OCI-LY3 (cell line): ENCODE results near the gene JADE3.

Experiments
- H2AFZ ChIP-seq: fragments of 200-600, 300-600 bp; shearing (Covaris generic); 2 replicates; pipeline ENCODE4 v1.6.0; 2014; ENCODE audit warnings: antibody characterized with exemption, low read depth, low read length
- H3K27ac ChIP-seq: fragments of 200-600, 300-600 bp; sonication (generic); 2 replicates; pipeline ENCODE4 v1.5.1; 2014; ENCODE audit warnings: mild to moderate bottlenecking, low read length, moderate library complexity, mixed read lengths
- H3K27me3 ChIP-seq: fragments of 200-600, 300-600 bp; sonication (generic); 2 replicates; pipeline ENCODE4 v1.6.1; 2014; ENCODE audit warnings: low read depth, low read length, mixed read lengths
- H3K36me3 ChIP-seq: fragments of 200-600, 300-600 bp; sonication (generic); replicated peaks from 2 replicates; pipeline ENCODE3; 2014; ENCODE audit warnings: low read depth, low read length, mixed read lengths
- H3K4me1 ChIP-seq: fragments of 300-600, 200-600 bp; sonication (generic); 2 replicates; pipeline ENCODE4 v1.6.1; 2014; ENCODE audit warnings: low read length, mixed read lengths
- H3K4me2 ChIP-seq: fragments of 200-600, 300-600 bp; sonication (generic); 2 replicates; pipeline ENCODE4 v1.6.1; 2014; ENCODE audit warnings: low read length, mixed read lengths
- H3K4me3 ChIP-seq: fragments of 300-600, 200-600 bp; sonication (generic); 2 replicates; pipeline ENCODE4 v1.5.1; 2014; ENCODE audit warnings: antibody characterized with exemption, mild to moderate bottlenecking, low read length, moderate library complexity
- H3K79me2 ChIP-seq: fragments of 300-600, 200-600 bp; shearing (Covaris generic); 2 replicates; pipeline ENCODE4 v1.6.1; 2014; ENCODE audit warnings: mild to moderate bottlenecking, low read length, mixed read lengths
- H3K9ac ChIP-seq: fragments of 300-600, 200-600 bp; shearing (Covaris generic); 2 replicates; pipeline ENCODE4 v1.6.0; 2014; ENCODE audit warnings: mild to moderate bottlenecking, low read length, moderate library complexity
- H3K9me3 ChIP-seq: fragments of 200-600, 300-600 bp; shearing (Covaris generic); 2 replicates; pipeline ENCODE4 v1.6.1; 2014; ENCODE audit warnings: low read length, mixed read lengths; ENCODE audit not compliant: insufficient read depth
- H4K20me1 ChIP-seq: fragments of 200-600, 300-600 bp; sonication (generic); 2 replicates; pipeline ENCODE4 v1.6.1; 2016; ENCODE audit warnings: low read length, mixed read lengths; ENCODE audit not compliant: insufficient read depth
- CTCF ChIP-seq: fragments of 200-600, 300-600 bp; sonication (generic); IDR thresholded peaks from 2 replicates; pipeline ENCODE4 v1.5.1; 2014; ENCODE audit warnings: antibody characterized with exemption, low read length, low read depth
- EZH2phosphoT487 ChIP-seq: fragments of 200-600 bp; shearing (Covaris generic); IDR thresholded peaks from 2 replicates; pipeline ENCODE4 v1.6.1; 2018; ENCODE audit warnings: antibody characterized with exemption, mixed run types, low read depth

Gene JADE3

GRCh38 chrX:46992070-46992469, 79.8 kb downstream of the JADE3 start:
- peaks cover 23% of the 10 kb centered on the region for H4K20me1 ChIP-seq
- H3K79me2 ChIP-seq = peaks cover 72% of the 10 kb centered on the region
- no peak overlapping the region for H2AFZ ChIP-seq
- no peaks in the 10 kb centered on the region for H3K9me3 ChIP-seq
- H3K36me3 ChIP-seq = peaks cover 41% of the 10 kb centered on the region
- H3K4me2 ChIP-seq = no peak overlapping the region
- no peak overlapping the region for H3K27ac ChIP-seq
- no peak overlapping the region for H3K4me3 ChIP-seq
- TF ChIP-seq EZH2phosphoT487 (no peak), CTCF (no peak)
- H3K9ac ChIP-seq = no peak overlapping the region
- peaks cover 14% of the 10 kb centered on the region for H3K4me1 ChIP-seq
- H3K27me3 ChIP-seq = no peaks in the 10 kb centered on the region

GRCh38 chrX:46994096-46994495, 81.9 kb downstream of the JADE3 start:
- no peaks in the 10 kb centered on the region for H3K27me3 ChIP-seq

GRCh38 chrX:47012131-47012530, 99.9 kb downstream of the JADE3 start:
- Histone ChIP-seq H3K4me1 (peaks cover 13% of the 10 kb centered on the region), H2AFZ (no peak overlapping the region), H3K79me2 (peaks cover 7% of the 10 kb centered on the region)

More at GRCh38 chrX:46994096-46994495, 81.9 kb downstream of the JADE3 start:
- Histone ChIP-seq H3K27ac (no peak overlapping the region), H3K79me2 (peaks cover 61% of the 10 kb centered on the region), H3K36me3 (peaks cover 38% of the 10 kb centered on the region), H3K9me3 (no peaks in the 10 kb centered on the region), H3K4me3 (no peak overlapping the region), H4K20me1 (peaks cover 19% of the 10 kb centered on the region), H3K4me2 (no peak overlapping the region), H3K4me1 (no peaks in the 10 kb centered on the region), H2AFZ (no peak overlapping the region), H3K9ac (no peak overlapping the region)
- TF ChIP-seq CTCF (no peak), EZH2phosphoT487 (no peak)

GRCh38 chrX:47026198-47026597, 114.0 kb downstream of the JADE3 start:
- H3K36me3 ChIP-seq = peaks cover 39% of the 10 kb centered on the region

More at GRCh38 chrX:47012131-47012530, 99.9 kb downstream of the JADE3 start:
- H3K9ac ChIP-seq = no peak overlapping the region
- no peak for TF ChIP-seq CTCF
- TF ChIP-seq EZH2phosphoT487 = no peak
- 0 out of 2 replicates have a peak, but pooled peaks cover 6% of the 10 kb centered on the region for H4K20me1 ChIP-seq
- no peaks in the 10 kb centered on the region for H3K27me3 ChIP-seq
- no peak overlapping the region for H3K27ac ChIP-seq
- peaks cover 13% of the 10 kb centered on the region for H3K36me3 ChIP-seq
- H3K9me3 ChIP-seq = no peaks in the 10 kb centered on the region
- no peak overlapping the region for H3K4me2 ChIP-seq
- no peak overlapping the region for H3K4me3 ChIP-seq

More at GRCh38 chrX:47026198-47026597, 114.0 kb downstream of the JADE3 start:
- H3K4me3 ChIP-seq = no peak overlapping the region
- no peaks in the 10 kb centered on the region for H3K27me3 ChIP-seq
- H3K79me2 ChIP-seq = peaks cover 32% of the 10 kb centered on the region
- H2AFZ ChIP-seq = no peak overlapping the region
- TF ChIP-seq EZH2phosphoT487 = no peak
- no peaks in the 10 kb centered on the region for H3K9me3 ChIP-seq
- H3K4me1 ChIP-seq = peaks cover 15% of the 10 kb centered on the region
- peaks cover 21% of the 10 kb centered on the region for H4K20me1 ChIP-seq
- H3K27ac ChIP-seq = no peak overlapping the region
- no peak overlapping the region for H3K9ac ChIP-seq
- H3K4me2 ChIP-seq = peak overlapping the region; percentile 18; the same call in 1 of the 2 replicates
